Stimulated activated CD4-positive, alpha-beta T cell treated with anti-CD3 and anti-CD28 coated beads, TNF-alpha, amount 100 ng/mL, for 24 hours (primary cell): ENCODE data around the gene UTP20.

Experiments used
- DNase-seq, 3 experiments: peaks; one replicate each; pipeline ENCODE4 v3.0.0-alpha.2; 2020; ENCODE audit warnings: low read depth in 3 of 3

UTP20 gene

GRCh38 chr12:101436136-101436535 lies 156.2 kb downstream of the UTP20 start:
- no peak for DNase-seq
